Activated T-helper 1 cell treated with anti-CD3 and anti-CD28 coated beads, Interleukin-2, amount 50 U/mL, for 16 hours (primary cell): ENCODE results near the gene MTUS2.
"Not testable (repeated sequence)": the region's sequence is repeated elsewhere in the genome, so short reads cannot be mapped to it uniquely, and the experiment has no call there.

Experiments used
- DNase-seq, 2 donors: peaks; one replicate each; pipeline ENCODE4 v3.0.0-alpha.2; 2020; ENCODE audit warnings: low read depth in 1 of 2, low spot score in 1 of 2

MTUS2 gene

GRCh38 chr13:29156136-29156535, 336.0 kb downstream of the MTUS2 start:
- DNase-seq: no peak

DNA sequence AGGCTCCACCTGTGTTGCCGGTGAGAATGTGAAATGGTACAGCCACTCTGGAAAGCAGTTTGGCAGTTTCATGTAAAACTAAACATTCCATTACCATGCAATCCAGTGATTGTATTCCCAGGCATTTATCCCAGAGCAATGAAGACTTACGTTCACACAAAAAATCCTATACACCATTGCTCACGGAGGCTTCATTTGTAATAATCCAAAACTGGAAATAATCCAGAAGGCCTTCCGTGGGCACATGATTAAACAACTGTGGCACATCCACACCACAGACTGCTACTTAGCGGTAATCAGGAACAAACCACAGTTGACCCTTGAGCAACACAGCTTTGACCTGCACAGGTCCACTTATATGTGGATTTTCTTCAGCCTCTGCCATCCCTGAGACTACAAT, 339.7 kb downstream of the MTUS2 start:
- DNase-seq: no peak

DNA sequence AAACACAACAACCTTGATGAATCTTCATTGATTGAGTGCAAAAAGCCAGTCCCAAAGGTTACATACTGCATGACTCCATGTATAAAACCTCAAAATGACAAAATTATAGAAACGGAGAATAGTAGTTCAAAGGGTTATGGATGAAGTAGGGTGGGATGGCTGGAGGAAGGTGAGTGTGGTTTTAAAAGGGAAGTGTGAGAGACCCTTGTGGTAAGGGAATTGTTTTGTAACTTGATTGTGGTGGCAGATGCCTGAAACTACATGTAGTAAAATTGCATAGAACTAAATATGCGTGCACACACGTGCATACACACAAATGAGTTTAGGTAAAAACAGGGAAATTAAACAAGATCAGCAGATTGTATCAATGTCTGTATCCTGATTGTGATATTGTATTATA, 340.7 kb downstream of the MTUS2 start:
- no peak for DNase-seq

DNA sequence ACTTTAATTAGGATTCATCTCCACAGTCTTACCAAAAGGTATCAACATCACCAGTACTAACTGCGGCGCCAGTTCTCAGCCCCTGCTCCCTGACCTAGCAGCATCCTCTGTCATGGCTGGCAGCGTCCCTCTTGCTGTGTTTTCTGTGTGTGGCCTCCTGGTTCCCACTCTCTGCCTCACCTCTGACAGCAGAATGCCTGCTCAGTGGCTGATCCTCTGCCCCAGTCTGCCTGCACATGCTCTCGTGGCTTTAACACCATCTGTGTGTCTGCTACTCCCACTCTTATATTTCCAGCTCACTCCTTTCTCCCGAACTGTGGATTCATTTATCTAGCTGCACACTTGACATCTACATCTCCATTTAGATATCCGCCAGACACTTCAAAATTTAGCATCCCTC, 341.5 kb downstream of the MTUS2 start:
- DNase-seq: no peak

DNA sequence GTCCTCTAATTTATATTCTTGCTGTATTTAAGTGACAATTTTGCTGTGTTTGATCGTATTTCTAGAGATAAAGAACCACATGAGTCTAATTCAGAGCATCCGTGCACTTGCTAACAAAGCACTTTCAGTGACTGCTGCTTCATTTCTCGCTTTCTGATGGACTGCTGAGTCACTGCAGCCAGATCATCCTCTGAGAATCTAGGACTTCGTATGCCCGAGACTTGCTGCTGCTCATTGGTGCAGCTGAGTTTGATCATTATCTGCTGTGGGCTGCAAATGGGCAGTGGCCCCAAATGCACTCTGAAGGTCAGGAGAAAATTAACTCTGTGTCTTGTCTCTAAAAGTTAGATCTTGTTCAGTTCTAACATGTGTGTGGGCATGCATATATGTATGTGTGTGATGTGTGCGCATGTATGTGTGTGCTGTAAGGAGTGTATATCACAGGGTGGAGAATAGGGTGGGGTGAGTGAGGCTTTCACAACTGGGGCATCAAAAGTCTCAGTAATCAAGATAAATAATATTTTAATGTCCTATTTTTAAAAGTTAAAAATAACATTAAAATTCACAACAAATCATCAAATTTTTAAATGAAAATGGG, 342.6 kb downstream of the MTUS2 start:
- DNase-seq: no peak

- no peak for DNase-seq
These were observed 344.0 kb downstream of the MTUS2 start for GRCh38 chr13:29164116-29164515.

GRCh38 chr13:29165216-29165615, 345.1 kb downstream of the MTUS2 start:
- DNase-seq: no peak

- DNase-seq: no peak
These were observed 345.7 kb downstream of the MTUS2 start for GRCh38 chr13:29165840-29166239.

DNA sequence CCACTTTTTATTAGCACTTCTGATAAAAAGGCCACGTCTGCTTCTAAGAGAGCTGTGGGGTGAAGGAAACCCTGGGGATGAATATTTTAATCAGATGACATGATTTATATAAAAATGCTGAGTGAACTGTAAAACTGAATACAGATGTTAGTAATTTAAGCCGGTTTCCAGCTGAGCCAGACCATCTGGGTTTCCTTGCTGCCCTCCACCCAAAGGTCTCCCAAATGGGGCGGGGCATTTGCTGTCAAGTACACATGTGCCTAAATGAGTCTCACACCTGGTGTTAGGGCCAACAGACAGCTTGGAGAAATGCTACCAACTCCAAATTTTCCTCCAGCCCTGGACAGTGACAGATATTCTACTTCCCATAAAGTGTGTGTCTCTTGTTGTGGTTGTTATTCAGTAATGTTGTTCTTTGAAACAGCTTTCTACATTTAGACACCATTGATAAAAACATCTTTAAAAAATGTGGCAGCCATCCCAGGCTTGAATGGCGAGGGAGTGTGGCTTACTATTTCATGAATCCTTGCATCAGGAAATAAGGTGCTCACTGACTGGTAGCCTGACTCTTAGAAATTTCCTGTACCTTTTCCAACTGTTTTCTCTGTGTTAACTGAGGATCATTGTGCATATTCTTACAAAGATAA, 350.4 kb downstream of the MTUS2 start:
- no peak for DNase-seq

DNA sequence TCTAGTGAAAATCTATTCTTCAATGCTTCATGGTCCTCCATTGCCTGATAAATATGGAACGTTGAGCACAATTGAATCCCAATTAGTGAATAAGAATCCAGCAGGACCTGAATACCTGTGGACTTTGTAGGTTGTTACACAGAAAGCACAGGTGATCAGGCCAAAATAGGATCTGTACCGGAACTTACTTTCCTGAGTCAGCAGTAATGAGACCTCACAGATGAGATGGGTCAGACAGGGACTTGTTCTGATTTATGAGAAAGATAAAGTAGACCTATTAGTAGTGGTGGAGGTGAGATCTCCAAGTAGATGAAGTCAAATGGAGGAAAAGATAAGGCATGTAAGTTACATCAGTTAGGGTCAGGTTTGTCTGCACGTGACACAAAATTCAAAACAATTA, 351.1 kb downstream of the MTUS2 start:
- no peak for DNase-seq

- DNase-seq: no peak
These were observed 354.0 kb downstream of the MTUS2 start for GRCh38 chr13:29174093-29174492.

DNA sequence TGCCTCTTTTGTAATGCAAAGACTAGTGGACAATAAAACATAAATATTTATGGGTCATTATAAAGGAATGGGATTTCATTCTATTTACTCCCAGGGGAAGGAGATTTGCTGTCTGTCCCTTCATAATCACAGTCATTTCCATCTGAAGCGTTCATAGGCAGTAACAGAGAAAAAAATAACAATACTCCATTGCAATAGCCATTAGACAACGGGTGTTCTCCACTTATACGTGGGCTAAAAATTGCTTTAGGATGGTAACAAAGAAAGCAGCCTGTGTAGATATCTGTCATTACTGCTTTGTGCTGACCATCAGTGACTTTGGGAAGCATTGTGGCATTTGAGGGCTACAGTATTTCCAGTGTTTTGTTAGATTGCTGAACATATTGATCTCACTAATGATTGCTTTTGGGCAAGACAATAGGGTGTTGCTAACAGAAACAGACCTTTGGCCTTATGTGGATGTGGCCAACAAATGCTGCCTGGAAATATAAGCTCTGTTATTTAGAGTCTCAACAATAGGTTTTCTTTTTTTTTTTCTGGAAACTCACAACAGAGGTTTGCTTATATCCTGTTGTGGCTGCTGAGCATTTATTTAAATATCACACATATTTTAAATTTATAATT, 355.2 kb downstream of the MTUS2 start:
- no peak for DNase-seq

GRCh38 chr13:29180055-29180454, 359.9 kb downstream of the MTUS2 start:
- DNase-seq: no peak

GRCh38 chr13:29182216-29182615, 362.1 kb downstream of the MTUS2 start:
- no peak for DNase-seq

GRCh38 chr13:29185926-29186325, 365.8 kb downstream of the MTUS2 start:
- DNase-seq: no peak

DNA sequence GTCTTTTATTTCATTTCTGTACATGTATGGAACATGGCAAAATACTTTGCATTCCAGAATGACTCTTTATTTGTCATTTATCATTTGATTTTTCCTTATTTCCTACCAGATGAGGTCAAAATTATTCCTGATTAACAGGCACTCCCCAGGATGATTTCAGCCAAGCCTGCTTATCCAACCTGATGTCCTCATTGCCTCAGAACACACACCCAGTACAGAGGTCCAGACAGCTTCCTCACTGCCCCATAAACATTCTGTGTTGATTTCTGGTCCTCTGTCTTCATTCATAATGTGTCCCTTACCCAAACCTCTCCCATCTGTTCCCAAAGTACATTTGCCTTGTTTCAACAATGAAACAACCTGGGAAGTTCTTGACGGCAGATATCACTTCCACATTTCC, 367.4 kb downstream of the MTUS2 start:
- no peak for DNase-seq

- no peak for DNase-seq
These were observed 370.2 kb downstream of the MTUS2 start for GRCh38 chr13:29190298-29190697.

- DNase-seq: no peak
These were observed 372.9 kb downstream of the MTUS2 start for GRCh38 chr13:29193083-29193482.

GRCh38 chr13:29195456-29195855, 375.3 kb downstream of the MTUS2 start:
- DNase-seq: no peak

- no peak for DNase-seq
These were observed 376.4 kb downstream of the MTUS2 start for GRCh38 chr13:29196409-29197074.

GRCh38 chr13:29202753-29203152, 382.6 kb downstream of the MTUS2 start:
- DNase-seq: not testable (repeated sequence)

DNA sequence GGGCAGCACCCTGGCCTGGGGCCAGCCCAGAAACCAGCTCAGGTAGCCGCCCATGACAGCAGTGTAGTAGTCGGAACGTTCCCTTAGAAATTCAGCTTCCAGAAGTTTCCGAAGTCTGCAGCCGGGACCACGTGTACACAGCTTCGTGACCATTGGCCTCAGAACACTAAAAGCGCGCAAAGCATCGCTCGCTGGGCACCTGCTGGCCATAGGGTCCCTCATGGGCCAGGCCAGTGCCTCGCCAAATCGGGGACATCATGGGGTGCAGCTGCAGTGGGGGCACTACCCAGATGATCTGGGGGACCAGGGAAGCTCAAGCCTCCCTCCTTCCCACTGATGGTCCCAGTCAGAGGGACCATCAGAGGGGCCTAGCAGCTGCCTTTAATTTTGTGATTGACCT, 384.5 kb downstream of the MTUS2 start:
- DNase-seq: no peak
